ENCODE data around the gene CD93. TPM values are rescaled to one million over a fixed set of nuclear protein-coding genes. Genes with fewer than 3 reads are reported as not detected.

The CD93 gene
- polyA plus RNA-seq, 1 donor from 2014 or later: not detected

GRCh38 chr20:23092384-23092756 is 6.2 kb upstream of the CD93 start:
- TF ChIP-seq REST (IDR thresholded peaks at IDR 0.05; ENCODE audit: borderline replicate concordance) (no peak), CTCF (IDR thresholded peaks at IDR 0.05; ENCODE audit: poor library complexity, severe bottlenecking) (no peak), EZH2 (IDR thresholded peaks at IDR 0.05; ENCODE audit: borderline replicate concordance, insufficient read depth, low read length, poor library complexity, severe bottlenecking) (no peak), TAF1 (IDR thresholded peaks at IDR 0.05; ENCODE audit: low read depth) (no peak), MXI1 (conservative IDR thresholded peaks at IDR 0.05; ENCODE audit: poor library complexity, severe bottlenecking) (no peak), POLR2AphosphoS5 (IDR thresholded peaks at IDR 0.05) (no peak), SMC3 (conservative IDR thresholded peaks at IDR 0.05; ENCODE audit: poor library complexity) (no peak), EP300 (conservative IDR thresholded peaks at IDR 0.05; ENCODE audit: poor library complexity, severe bottlenecking) (no peak), RAD21 (conservative IDR thresholded peaks at IDR 0.05) (no peak)
- no peak overlapping the region for H3K4me2 ChIP-seq (ENCODE audit: low read length)
- H2AFZ ChIP-seq (ENCODE audit: low read depth, low read length): no peak overlapping the region
- H3K79me2 ChIP-seq (replicated peaks; ENCODE audit: insufficient read depth, low read length): no peaks in the 10 kb centered on the region
- H3K4me3 ChIP-seq (ENCODE audit: low read length): no peak overlapping the region
- no peaks in the 10 kb centered on the region for H4K20me1 ChIP-seq (ENCODE audit: insufficient read depth)
- H3K36me3 ChIP-seq (ENCODE audit: insufficient read depth, low read length): no peaks in the 10 kb centered on the region
- H3K27me3 ChIP-seq (ENCODE audit: insufficient read depth, low read depth, low read length): no peaks in the 10 kb centered on the region
- H3K27ac ChIP-seq (ENCODE audit: low read length): no peak overlapping the region
- no peak overlapping the region for H3K9ac ChIP-seq (ENCODE audit: low read length)
- no peaks in the 10 kb centered on the region for H3K9me3 ChIP-seq (ENCODE audit: low read length)
- H3K9me2 ChIP-seq (ENCODE audit: insufficient read depth, low read length): no peaks in the 10 kb centered on the region
- H3F3A ChIP-seq (ENCODE audit: insufficient read depth, low read length, poor library complexity, severe bottlenecking): no peaks in the 10 kb centered on the region

GRCh38 chr20:23091721-23092383 is 5.7 kb upstream of the CD93 start:
- Histone ChIP-seq H2AFZ (ENCODE audit: low read depth, low read length) (no peak overlapping the region), H3K4me2 (ENCODE audit: low read length) (no peak overlapping the region), H4K20me1 (ENCODE audit: insufficient read depth) (no peaks in the 10 kb centered on the region), H3K27ac (ENCODE audit: low read length) (no peak overlapping the region), H3F3A (ENCODE audit: insufficient read depth, low read length, poor library complexity, severe bottlenecking) (no peaks in the 10 kb centered on the region), H3K4me3 (ENCODE audit: low read length) (no peak overlapping the region), H3K9ac (ENCODE audit: low read length) (no peak overlapping the region), H3K36me3 (ENCODE audit: insufficient read depth, low read length) (no peaks in the 10 kb centered on the region), H3K9me3 (ENCODE audit: low read length) (no peaks in the 10 kb centered on the region), H3K9me2 (ENCODE audit: insufficient read depth, low read length) (no peaks in the 10 kb centered on the region), H3K79me2 (replicated peaks; ENCODE audit: insufficient read depth, low read length) (no peaks in the 10 kb centered on the region), H3K27me3 (ENCODE audit: insufficient read depth, low read depth, low read length) (no peaks in the 10 kb centered on the region)
- TF ChIP-seq CTCF (IDR thresholded peaks at IDR 0.05; ENCODE audit: poor library complexity, severe bottlenecking): no peak
- no peak for TF ChIP-seq EZH2 (IDR thresholded peaks at IDR 0.05; ENCODE audit: borderline replicate concordance, insufficient read depth, low read length, poor library complexity, severe bottlenecking)
- no peak for TF ChIP-seq TAF1 (IDR thresholded peaks at IDR 0.05; ENCODE audit: low read depth)
- no peak for TF ChIP-seq POLR2AphosphoS5 (IDR thresholded peaks at IDR 0.05)
- TF ChIP-seq SMC3 (conservative IDR thresholded peaks at IDR 0.05; ENCODE audit: poor library complexity): no peak
- TF ChIP-seq MXI1 (conservative IDR thresholded peaks at IDR 0.05; ENCODE audit: poor library complexity, severe bottlenecking): no peak
- no peak for TF ChIP-seq RAD21 (conservative IDR thresholded peaks at IDR 0.05)

All from neural cell (in vitro differentiated cells).